Measurements from ENCODE around the gene SAA4. TPM values are rescaled to one million over a fixed set of nuclear protein-coding genes. Genes with fewer than 3 reads are reported as not detected.
"Not testable (repeated sequence)": the region's sequence is repeated elsewhere in the genome, so short reads cannot be mapped to it uniquely, and the experiment has no call there.

SAA4 gene
- total RNA-seq, 1 experiment from 2014 or later: not detected

DNA sequence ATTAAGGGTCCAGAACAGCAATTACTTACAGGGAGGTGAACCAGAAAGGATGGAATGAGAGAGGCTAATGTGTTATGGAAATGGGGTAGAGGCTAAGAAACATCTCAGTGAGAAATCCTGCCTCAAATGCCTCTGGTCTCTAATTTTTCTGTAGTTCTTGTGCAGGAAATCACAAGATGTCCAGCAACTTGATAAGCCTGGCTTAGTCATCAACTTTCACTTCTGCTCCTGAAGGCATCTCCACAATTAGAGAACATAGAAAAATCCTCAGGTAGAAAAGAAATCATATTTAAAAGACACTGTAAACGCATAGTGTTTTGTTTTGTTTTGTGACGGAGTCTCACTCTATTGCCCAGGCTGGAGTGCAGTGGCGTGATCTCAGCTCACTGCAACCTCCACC, 45.2 kb downstream of the SAA4 start:
- no peaks in the 10 kb centered on the region for H3K79me2 ChIP-seq (ENCODE audit: low read depth)
- no TSS peak for BruUV-seq (replicated peaks)
- H3K4me1 ChIP-seq (replicated peaks; ENCODE audit: insufficient read depth): no peaks in the 10 kb centered on the region
- H3K36me3 ChIP-seq (ENCODE audit: low read depth): no peaks in the 10 kb centered on the region
- H2AFZ ChIP-seq: no peak overlapping the region
- H4K20me1 ChIP-seq (ENCODE audit: insufficient read depth): no peaks in the 10 kb centered on the region
- ChIA-PET CTCF (interaction anchor here (0.7 kb wide), 1 partner anchor 573 kb away, joined by 8 read pairs; no protein-coding TSS in a partner anchor), POLR2A (ENCODE audit: unreplicated experiment) (no interaction called here)
- H3K27me3 ChIP-seq (ENCODE audit: insufficient read depth, low read depth): peaks cover 45% of the 10 kb centered on the region; the same call in 1 of the 2 replicates
- no peak overlapping the region for H3K4me3 ChIP-seq
- no peaks in the 10 kb centered on the region for H3F3A ChIP-seq (ENCODE audit: insufficient read depth, low read depth)
- no peak overlapping the region for H3K4me2 ChIP-seq
- no peaks in the 10 kb centered on the region for H3K9me2 ChIP-seq (ENCODE audit: insufficient read depth)
- no peaks in the 10 kb centered on the region for H3K9me3 ChIP-seq (ENCODE audit: insufficient read depth, low read depth)
- no peak overlapping the region for H3K27ac ChIP-seq
- no peak for DNase-seq
- intact Hi-C loops (cut with micrococcal nuclease; ENCODE audit: unreplicated experiment): no loop called here
- no peak for TF ChIP-seq EZH2 (IDR thresholded peaks at IDR 0.05; ENCODE audit: low read depth)
- TF ChIP-seq, protein P1, sequence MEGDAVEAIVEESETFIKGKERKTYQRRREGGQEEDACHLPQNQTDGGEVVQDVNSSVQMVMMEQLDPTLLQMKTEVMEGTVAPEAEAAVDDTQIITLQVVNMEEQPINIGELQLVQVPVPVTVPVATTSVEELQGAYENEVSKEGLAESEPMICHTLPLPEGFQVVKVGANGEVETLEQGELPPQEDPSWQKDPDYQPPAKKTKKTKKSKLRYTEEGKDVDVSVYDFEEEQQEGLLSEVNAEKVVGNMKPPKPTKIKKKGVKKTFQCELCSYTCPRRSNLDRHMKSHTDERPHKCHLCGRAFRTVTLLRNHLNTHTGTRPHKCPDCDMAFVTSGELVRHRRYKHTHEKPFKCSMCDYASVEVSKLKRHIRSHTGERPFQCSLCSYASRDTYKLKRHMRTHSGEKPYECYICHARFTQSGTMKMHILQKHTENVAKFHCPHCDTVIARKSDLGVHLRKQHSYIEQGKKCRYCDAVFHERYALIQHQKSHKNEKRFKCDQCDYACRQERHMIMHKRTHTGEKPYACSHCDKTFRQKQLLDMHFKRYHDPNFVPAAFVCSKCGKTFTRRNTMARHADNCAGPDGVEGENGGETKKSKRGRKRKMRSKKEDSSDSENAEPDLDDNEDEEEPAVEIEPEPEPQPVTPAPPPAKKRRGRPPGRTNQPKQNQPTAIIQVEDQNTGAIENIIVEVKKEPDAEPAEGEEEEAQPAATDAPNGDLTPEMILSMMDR (conservative IDR thresholded peaks at IDR 0.05): no peak

DNA sequence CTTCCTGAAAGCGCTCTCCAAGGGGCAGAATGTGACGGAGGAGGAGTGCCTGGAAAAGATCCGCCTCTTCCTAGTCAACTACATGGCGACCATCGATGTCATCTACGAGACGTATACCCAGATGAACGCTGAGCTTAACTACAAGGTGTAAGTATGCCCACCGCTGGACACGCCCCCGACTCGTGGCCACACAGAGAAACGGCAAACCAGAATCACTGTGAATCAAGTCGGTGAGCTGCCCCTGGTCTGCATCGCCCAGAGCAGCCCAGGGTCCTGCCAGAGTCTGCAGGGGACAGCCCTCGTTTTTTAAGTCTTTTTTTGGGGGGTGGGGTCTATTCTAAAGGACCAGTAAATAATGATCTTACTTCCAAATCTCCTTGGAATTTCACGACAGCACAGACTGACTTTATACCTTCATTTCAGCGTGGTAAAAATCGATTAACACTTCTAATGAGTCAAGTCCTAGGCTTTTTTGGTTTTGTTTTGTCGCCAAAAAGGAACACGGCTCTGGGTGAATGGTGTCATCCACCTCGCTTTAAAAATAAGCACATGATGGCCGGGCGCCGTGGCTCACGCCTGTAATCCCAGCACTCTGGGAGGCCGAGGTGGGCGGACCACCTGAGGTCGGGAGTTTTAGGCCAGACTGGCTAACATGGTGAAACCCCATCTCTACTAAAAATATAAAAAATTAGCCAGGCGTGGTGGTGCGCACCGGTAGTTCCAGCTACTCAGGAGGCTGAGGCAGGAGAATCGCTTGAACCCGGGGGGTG, 46.9 kb downstream of the SAA4 start:
- CTCF ChIA-PET; H4K20me1 ChIP-seq (ENCODE audit: insufficient read depth); intact Hi-C loops (cut with micrococcal nuclease; ENCODE audit: unreplicated experiment); H3K36me3 ChIP-seq (ENCODE audit: low read depth); H3K4me3 ChIP-seq; H3K4me2 ChIP-seq; H3K79me2 ChIP-seq (ENCODE audit: low read depth); DNase-seq; H3K9me3 ChIP-seq (ENCODE audit: insufficient read depth, low read depth); H3K27ac ChIP-seq; H3K4me1 ChIP-seq (replicated peaks; ENCODE audit: insufficient read depth); POLR2A ChIA-PET (ENCODE audit: unreplicated experiment); H3K9me2 ChIP-seq (ENCODE audit: insufficient read depth); BruUV-seq (replicated peaks); H2AFZ ChIP-seq; H3F3A ChIP-seq (ENCODE audit: insufficient read depth, low read depth): not testable (repeated sequence)
- peaks cover 36% of the 10 kb centered on the region; the same call in 1 of the 2 replicates for H3K27me3 ChIP-seq (ENCODE audit: insufficient read depth, low read depth)

DNA sequence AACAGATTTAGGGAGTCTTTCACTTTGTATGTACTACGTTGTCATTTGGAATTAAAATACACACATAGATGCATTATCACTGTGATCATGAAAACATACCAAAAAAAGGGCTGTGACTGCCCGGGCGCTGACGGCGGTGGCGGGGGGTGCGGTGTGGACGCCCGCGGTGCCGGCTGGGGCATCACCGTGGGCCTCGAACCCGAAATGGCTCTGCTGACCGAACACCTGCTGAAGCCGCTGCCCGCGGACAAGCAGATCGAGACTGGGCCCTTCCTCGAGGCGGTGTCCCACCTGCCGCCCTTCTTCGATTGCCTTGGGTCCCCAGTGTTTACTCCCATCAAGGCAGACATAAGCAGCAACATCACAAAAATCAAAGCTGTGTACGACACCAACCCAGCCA, 47.8 kb downstream of the SAA4 start:
- ChIA-PET CTCF (no interaction called here), POLR2A (ENCODE audit: unreplicated experiment) (no interaction called here)
- no peak overlapping the region for H3K4me3 ChIP-seq
- no peaks in the 10 kb centered on the region for H3K9me2 ChIP-seq (ENCODE audit: insufficient read depth)
- H3K9me3 ChIP-seq (ENCODE audit: insufficient read depth, low read depth): no peaks in the 10 kb centered on the region
- H3F3A ChIP-seq (ENCODE audit: insufficient read depth, low read depth): no peaks in the 10 kb centered on the region
- no peak overlapping the region for H3K4me2 ChIP-seq
- intact Hi-C loops (cut with micrococcal nuclease; ENCODE audit: unreplicated experiment): no loop called here
- no peaks in the 10 kb centered on the region for H3K79me2 ChIP-seq (ENCODE audit: low read depth)
- no peak overlapping the region for H3K27ac ChIP-seq
- H2AFZ ChIP-seq: no peak overlapping the region
- H4K20me1 ChIP-seq (ENCODE audit: insufficient read depth): no peaks in the 10 kb centered on the region
- no peak for DNase-seq
- H3K36me3 ChIP-seq (ENCODE audit: low read depth): no peaks in the 10 kb centered on the region
- BruUV-seq (replicated peaks): no TSS peak
- no peaks in the 10 kb centered on the region for H3K4me1 ChIP-seq (replicated peaks; ENCODE audit: insufficient read depth)
- peaks cover 31% of the 10 kb centered on the region; the same call in 1 of the 2 replicates for H3K27me3 ChIP-seq (ENCODE audit: insufficient read depth, low read depth)
- TF ChIP-seq, protein P1 (conservative IDR thresholded peaks at IDR 0.05): no peak
- no peak for TF ChIP-seq EZH2 (IDR thresholded peaks at IDR 0.05; ENCODE audit: low read depth)

Other genes with a start within 250 kb of the SAA4 start
- gene SERGEF, start 223.8 kb downstream of the SAA4 start, total RNA-seq (2021): 28.7 and 34.1 TPM in 2 replicates
- 0.10 TPM in 1 of 2 replicates, not detected in the other for gene TPH1, start 190.5 kb downstream of the SAA4 start, total RNA-seq (2021)
- 23.5 and 32.1 TPM in 2 replicates for gene SAAL1, start 130.7 kb downstream of the SAA4 start, total RNA-seq (2021)
- gene MRGPRX3, start 104.2 kb downstream of the SAA4 start, total RNA-seq (2021): not detected in 2 replicates
- not detected in 2 replicates for gene MRGPRX4, start 64.0 kb downstream of the SAA4 start, total RNA-seq (2021)
- 1.2 TPM in 1 of 2 replicates, not detected in the other for gene SAA2, start 11.9 kb upstream of the SAA4 start, total RNA-seq (2021)
- gene SAA1, start 29.5 kb upstream of the SAA4 start, total RNA-seq (2021): 1.9 TPM in 1 of 2 replicates, not detected in the other
- 35.2 and 39.2 TPM in 2 replicates for gene HPS5, start 85.3 kb upstream of the SAA4 start, total RNA-seq (2021)
- gene GTF2H1, start 85.8 kb upstream of the SAA4 start, total RNA-seq (2021): 72.9 and 89.1 TPM in 2 replicates
- 716 and 962 TPM in 2 replicates for gene LDHA, start 157.8 kb upstream of the SAA4 start, total RNA-seq (2021)
- gene LDHC, start 175.5 kb upstream of the SAA4 start, total RNA-seq (2021): not detected in 2 replicates
- not detected in 2 replicates for gene LDHAL6A, start 219.1 kb upstream of the SAA4 start, total RNA-seq (2021)